Sigmoid colon (tissue), 4 donors: ENCODE measurements around the gene ZNF681.

ENCODE experiments used
- EP300 ChIP-seq, 4 donors: sonication (generic); formaldehyde crosslinking; IDR thresholded peaks; one replicate each; pipeline ENCODE4 v1.6.1; 2017; ENCODE audit warnings: antibody characterized with exemption in 4 of 4
- POLR2A ChIP-seq, 2 donors: fragments of 450-650 bp; IDR thresholded peaks; one replicate each; pipeline ENCODE4 v1.6.1; 2016; ENCODE audit warnings: antibody characterized with exemption in 2 of 2, mild to moderate bottlenecking in 2 of 2, moderate library complexity in 2 of 2
- POLR2AphosphoS5 ChIP-seq, 4 donors: sonication (generic); formaldehyde crosslinking; IDR thresholded peaks; one replicate each; pipeline ENCODE4 v1.6.1; 2017; ENCODE audit warnings: antibody characterized with exemption in 4 of 4
- TF ChIP-seq, protein P1 (sequence below), 4 experiments: fragments of 450-650 bp in 3 of 4; fragments of 200-600 bp in 1 of 4; IDR thresholded peaks; one replicate each; pipeline ENCODE4 v1.5.1; 2016 to 2019; ENCODE audit warnings: antibody characterized with exemption in 4 of 4, mild to moderate bottlenecking in 3 of 4, moderate library complexity in 2 of 4

DNA sequence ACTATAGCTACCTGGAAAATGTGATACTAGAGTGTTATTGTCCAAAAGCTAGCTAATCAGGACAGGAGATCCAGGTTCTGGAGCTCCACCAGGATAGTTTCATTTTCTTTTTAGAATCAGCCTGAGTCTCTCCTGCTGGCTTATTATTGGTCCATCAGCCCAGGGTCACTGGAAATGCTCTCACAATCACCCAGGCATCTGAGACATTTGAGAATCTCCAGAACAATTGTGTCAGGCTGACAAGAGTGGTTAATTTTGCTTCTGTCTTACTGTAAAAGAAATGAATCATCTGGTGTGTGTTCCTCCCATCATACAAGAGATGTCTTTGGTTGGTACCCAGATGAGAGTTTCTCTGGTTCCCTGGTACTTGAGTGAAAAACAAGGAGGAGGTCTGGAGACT is 43.6 kb upstream of the ZNF681 start:
- TF ChIP-seq, protein P1, sequence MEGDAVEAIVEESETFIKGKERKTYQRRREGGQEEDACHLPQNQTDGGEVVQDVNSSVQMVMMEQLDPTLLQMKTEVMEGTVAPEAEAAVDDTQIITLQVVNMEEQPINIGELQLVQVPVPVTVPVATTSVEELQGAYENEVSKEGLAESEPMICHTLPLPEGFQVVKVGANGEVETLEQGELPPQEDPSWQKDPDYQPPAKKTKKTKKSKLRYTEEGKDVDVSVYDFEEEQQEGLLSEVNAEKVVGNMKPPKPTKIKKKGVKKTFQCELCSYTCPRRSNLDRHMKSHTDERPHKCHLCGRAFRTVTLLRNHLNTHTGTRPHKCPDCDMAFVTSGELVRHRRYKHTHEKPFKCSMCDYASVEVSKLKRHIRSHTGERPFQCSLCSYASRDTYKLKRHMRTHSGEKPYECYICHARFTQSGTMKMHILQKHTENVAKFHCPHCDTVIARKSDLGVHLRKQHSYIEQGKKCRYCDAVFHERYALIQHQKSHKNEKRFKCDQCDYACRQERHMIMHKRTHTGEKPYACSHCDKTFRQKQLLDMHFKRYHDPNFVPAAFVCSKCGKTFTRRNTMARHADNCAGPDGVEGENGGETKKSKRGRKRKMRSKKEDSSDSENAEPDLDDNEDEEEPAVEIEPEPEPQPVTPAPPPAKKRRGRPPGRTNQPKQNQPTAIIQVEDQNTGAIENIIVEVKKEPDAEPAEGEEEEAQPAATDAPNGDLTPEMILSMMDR (IDR thresholded peaks at IDR 0.05) = no peak
- TF ChIP-seq POLR2A (IDR thresholded peaks at IDR 0.05) (no peak), POLR2AphosphoS5 (IDR thresholded peaks at IDR 0.05) (no peak), EP300 (IDR thresholded peaks at IDR 0.05) (no peak)
